Measurements from ENCODE around the gene RALGAPA1. TPM values are rescaled to one million over a fixed set of nuclear protein-coding genes. Genes with fewer than 3 reads are reported as not detected.

The RALGAPA1 gene
- total and polyA plus RNA-seq, 9 of the 15 experiments (the other 6 are each of a cell fraction or from before 2014, with no cell fraction given): 2.5 to 16.3 (median 6.2) TPM

DNA sequence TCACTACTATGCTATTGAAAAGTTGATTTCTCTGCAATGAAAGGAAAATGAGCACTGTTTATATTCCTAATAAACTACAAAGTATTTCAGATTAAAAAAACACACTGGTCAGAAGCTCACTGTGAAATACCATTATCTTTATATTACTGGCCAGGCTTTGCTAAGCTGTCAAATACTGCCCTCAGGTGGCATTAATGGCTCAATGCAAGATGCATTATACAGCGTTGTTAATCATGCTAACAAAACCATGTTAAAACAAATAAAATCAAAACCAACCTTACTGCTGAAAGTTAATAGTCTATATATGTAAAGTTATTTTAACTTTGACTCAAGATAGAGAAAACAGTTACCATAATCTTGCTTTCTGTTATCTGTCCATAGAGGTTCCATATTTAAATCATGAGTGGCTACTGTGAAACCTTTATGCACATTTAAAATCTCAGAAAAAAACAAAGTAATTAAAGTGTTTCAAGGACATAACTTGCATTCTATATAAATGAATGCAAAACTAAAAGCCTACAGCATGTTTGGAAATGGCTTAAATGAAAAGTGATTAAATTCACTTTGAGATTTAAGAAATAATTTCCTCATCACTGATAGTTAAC, 121.7 kb downstream of the RALGAPA1 start (continued):
- TF ChIP-seq, protein P1, sequence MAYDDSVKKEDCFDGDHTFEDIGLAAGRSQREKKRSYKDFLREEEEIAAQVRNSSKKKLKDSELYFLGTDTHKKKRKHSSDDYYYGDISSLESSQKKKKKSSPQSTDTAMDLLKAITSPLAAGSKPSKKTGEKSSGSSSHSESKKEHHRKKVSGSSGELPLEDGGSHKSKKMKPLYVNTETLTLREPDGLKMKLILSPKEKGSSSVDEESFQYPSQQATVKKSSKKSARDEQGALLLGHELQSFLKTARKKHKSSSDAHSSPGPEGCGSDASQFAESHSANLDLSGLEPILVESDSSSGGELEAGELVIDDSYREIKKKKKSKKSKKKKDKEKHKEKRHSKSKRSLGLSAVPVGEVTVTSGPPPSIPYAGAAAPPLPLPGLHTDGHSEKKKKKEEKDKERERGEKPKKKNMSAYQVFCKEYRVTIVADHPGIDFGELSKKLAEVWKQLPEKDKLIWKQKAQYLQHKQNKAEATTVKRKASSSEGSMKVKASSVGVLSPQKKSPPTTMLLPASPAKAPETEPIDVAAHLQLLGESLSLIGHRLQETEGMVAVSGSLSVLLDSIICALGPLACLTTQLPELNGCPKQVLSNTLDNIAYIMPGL (CRISPR knock-in tag; IDR thresholded peaks at IDR 0.05): no peak
- TF ChIP-seq, protein P2, sequence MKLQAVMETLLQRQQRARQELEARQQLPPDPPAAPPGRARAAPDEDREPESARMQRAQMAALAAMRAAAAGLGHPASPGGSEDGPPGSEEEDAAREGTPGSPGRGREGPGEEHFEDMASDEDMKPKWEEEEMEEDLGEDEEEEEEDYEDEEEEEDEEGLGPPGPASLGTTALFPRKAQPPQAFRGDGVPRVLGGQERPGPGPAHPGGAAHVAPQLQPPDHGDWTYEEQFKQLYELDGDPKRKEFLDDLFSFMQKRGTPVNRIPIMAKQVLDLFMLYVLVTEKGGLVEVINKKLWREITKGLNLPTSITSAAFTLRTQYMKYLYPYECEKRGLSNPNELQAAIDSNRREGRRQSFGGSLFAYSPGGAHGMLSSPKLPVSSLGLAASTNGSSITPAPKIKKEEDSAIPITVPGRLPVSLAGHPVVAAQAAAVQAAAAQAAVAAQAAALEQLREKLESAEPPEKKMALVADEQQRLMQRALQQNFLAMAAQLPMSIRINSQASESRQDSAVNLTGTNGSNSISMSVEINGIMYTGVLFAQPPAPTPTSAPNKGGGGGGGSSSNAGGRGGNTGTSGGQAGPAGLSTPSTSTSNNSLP (IDR thresholded peaks at IDR 0.05; ENCODE audit: borderline replicate concordance, low read depth, low read length): 0 out of 2 replicates have a peak, but pooled peaks have one; percentile 75
- no peak for TF ChIP-seq ID3 (CRISPR knock-in tag; IDR thresholded peaks at IDR 0.05)
- no peak for TF ChIP-seq ID3 (tag; IDR thresholded peaks at IDR 0.05)
- TF ChIP-seq CBX1 (IDR thresholded peaks at IDR 0.05; ENCODE audit: low read depth): no peak
- no peak for TF ChIP-seq SRSF9 (IDR thresholded peaks at IDR 0.05; ENCODE audit: borderline replicate concordance, low read depth, low read length)
- TF ChIP-seq DACH1 (IDR thresholded peaks at IDR 0.05; ENCODE audit: partially characterized antibody): peak; percentile 48
- TF ChIP-seq, protein P3, sequence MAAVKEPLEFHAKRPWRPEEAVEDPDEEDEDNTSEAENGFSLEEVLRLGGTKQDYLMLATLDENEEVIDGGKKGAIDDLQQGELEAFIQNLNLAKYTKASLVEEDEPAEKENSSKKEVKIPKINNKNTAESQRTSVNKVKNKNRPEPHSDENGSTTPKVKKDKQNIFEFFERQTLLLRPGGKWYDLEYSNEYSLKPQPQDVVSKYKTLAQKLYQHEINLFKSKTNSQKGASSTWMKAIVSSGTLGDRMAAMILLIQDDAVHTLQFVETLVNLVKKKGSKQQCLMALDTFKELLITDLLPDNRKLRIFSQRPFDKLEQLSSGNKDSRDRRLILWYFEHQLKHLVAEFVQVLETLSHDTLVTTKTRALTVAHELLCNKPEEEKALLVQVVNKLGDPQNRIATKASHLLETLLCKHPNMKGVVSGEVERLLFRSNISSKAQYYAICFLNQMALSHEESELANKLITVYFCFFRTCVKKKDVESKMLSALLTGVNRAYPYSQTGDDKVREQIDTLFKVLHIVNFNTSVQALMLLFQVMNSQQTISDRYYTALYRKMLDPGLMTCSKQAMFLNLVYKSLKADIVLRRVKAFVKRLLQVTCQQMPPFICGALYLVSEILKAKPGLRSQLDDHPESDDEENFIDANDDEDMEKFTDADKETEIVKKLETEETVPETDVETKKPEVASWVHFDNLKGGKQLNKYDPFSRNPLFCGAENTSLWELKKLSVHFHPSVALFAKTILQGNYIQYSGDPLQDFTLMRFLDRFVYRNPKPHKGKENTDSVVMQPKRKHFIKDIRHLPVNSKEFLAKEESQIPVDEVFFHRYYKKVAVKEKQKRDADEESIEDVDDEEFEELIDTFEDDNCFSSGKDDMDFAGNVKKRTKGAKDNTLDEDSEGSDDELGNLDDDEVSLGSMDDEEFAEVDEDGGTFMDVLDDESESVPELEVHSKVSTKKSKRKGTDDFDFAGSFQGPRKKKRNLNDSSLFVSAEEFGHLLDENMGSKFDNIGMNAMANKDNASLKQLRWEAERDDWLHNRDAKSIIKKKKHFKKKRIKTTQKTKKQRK (IDR thresholded peaks at IDR 0.05; ENCODE audit: borderline replicate concordance, low read depth, low read length): no peak
- no peak for TF ChIP-seq BRD9 (IDR thresholded peaks at IDR 0.05; ENCODE audit: low read depth, partially characterized antibody)
- no peak for TF ChIP-seq PHB2 (IDR thresholded peaks at IDR 0.05; ENCODE audit: low read depth)
- peak; percentile 53 for TF ChIP-seq SMC3 (conservative IDR thresholded peaks at IDR 0.05; ENCODE audit: insufficient read depth, low read depth, low read length)
- TF ChIP-seq TRIM25 (IDR thresholded peaks at IDR 0.05; ENCODE audit: borderline replicate concordance): no peak
- TF ChIP-seq RBM25 (IDR thresholded peaks at IDR 0.05; ENCODE audit: low read depth, low read length, severe bottlenecking): peak; percentile 40

Measured in K562 (cell line).